Lower lobe of right lung (tissue), 2 donors: ENCODE data around the gene MST1. TPM values are rescaled to one million over a fixed set of nuclear protein-coding genes. Genes with fewer than 3 reads are reported as not detected.
A peak's percentile ranks its signal among the peaks of the same experiment; 100 is the strongest.

Source experiments
- ATAC-seq, 2 donors: fragments of 200-7000 bp; cut with Tn5 transposase; one replicate each; pipeline ENCODE4 v1.9.1; 2020 to 2022; ENCODE audit warnings: mild to moderate bottlenecking in 2 of 2, moderate library complexity in 2 of 2
- DNase-seq: peaks from one replicate; pipeline ENCODE4 v3.0.0-alpha.2; 2020
- H3K27ac ChIP-seq: fragments of 200-600 bp; one replicate; pipeline ENCODE4 v1.8.0; 2022
- H3K27me3 ChIP-seq: fragments of 200-600 bp; one replicate; pipeline ENCODE4 v1.8.0; 2022; ENCODE audit warnings: low read depth
- H3K36me3 ChIP-seq: fragments of 200-600 bp; one replicate; pipeline ENCODE4 v1.8.0; 2022; ENCODE audit warnings: mild to moderate bottlenecking
- H3K4me1 ChIP-seq: fragments of 200-600 bp; one replicate; pipeline ENCODE4 v1.8.0; 2022
- H3K4me3 ChIP-seq: fragments of 200-600 bp; one replicate; pipeline ENCODE4 v1.8.0; 2022; ENCODE audit warnings: mild to moderate bottlenecking
- H3K9me3 ChIP-seq: fragments of 200-600 bp; one replicate; pipeline ENCODE4 v1.8.0; 2022
- intact Hi-C: fragments of 100-400 bp; cut with DNase I; formaldehyde crosslinking; loops from one replicate; pipeline ENCODE4 v1.11.0; 2022
- total RNA-seq: library from RNA; stranded (reverse); fragmentation: NEBNext Ultra II Directional; extraction: Animal tissue kit (Norgen Biotek cat#: 25700); gene quantifications from one replicate; pipeline ENCODE4 v1.2.1, GENCODE V29; 2021
- TF ChIP-seq, protein P1 (sequence below): fragments of 200-600 bp; IDR thresholded peaks from one replicate; pipeline ENCODE4 v1.8.0; 2022; ENCODE audit warnings: antibody characterized with exemption, mild to moderate bottlenecking
- donor health status: DM: no; HTN: yes; CAD: no; lungs with severe emphysema.

Gene MST1
- total RNA-seq, 1 donor from 2014 or later, result 17.5 TPM

DNA sequence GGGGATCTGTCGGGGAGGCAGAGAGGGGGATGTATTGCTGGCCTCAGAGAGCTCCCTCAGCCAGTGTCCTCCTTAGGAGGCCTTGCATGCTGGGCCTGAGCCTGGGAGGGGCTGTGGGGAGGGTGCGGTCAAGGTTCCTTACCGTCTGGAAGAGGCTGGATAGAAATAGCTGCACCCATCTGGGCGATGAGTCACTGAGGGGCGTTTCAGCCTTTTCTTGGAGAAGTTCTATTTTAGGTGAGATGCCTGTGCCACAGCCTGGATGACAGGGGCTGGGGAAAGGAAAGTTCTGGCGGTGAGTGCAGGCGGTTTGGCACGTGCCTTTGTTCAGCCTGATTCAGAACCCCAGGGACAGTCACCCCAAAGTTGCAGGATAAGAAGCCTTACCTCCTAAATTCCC, 50.8 kb downstream of the MST1 start:
- ATAC-seq (no peak), DNase-seq (no peak)
- Histone ChIP-seq H3K36me3 (no peaks in the 10 kb centered on the region), H3K27me3 (no peaks in the 10 kb centered on the region), H3K27ac (no peak overlapping the region), H3K4me3 (no peak overlapping the region), H3K9me3 (no peaks in the 10 kb centered on the region), H3K4me1 (no peaks in the 10 kb centered on the region)
- TF ChIP-seq, protein P1, sequence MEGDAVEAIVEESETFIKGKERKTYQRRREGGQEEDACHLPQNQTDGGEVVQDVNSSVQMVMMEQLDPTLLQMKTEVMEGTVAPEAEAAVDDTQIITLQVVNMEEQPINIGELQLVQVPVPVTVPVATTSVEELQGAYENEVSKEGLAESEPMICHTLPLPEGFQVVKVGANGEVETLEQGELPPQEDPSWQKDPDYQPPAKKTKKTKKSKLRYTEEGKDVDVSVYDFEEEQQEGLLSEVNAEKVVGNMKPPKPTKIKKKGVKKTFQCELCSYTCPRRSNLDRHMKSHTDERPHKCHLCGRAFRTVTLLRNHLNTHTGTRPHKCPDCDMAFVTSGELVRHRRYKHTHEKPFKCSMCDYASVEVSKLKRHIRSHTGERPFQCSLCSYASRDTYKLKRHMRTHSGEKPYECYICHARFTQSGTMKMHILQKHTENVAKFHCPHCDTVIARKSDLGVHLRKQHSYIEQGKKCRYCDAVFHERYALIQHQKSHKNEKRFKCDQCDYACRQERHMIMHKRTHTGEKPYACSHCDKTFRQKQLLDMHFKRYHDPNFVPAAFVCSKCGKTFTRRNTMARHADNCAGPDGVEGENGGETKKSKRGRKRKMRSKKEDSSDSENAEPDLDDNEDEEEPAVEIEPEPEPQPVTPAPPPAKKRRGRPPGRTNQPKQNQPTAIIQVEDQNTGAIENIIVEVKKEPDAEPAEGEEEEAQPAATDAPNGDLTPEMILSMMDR, result no peak
- intact Hi-C loops, result no loop called here

DNA sequence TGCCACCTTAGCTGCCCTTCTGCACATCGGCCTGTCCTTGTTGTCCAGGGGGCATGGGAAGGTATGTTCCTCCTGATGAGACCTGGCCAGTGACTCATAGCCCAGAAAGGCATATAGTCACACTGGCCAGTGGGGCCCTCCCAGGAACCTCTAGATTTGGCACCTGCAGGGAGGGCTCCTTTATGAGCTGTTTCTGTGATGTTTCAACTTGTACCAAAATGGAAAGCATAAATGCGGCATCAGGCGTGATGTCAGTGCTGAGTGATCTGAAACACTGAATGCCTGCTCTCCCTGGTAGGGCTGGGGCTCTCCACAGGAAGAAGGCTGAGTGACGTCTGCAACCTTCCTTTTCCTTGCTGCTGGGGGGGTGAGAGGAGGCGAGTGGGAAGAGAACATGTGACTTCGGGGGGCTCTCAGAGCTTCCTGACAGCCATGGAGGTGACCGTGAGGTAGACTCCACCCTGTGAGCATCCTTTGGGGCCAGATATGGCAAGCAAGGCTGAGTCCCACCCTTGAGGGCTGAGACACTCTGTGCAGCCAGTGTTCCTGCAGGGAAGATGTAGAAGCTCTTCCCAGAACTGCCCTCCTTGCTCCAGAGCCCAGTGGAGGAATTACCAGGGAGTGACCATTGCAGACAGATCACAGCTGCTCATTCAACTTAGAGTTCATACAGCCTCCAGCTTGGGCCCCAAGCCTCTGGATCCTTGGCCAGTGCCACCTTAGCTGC, 52.2 kb downstream of the MST1 start:
- Histone ChIP-seq H3K4me3 (no peak overlapping the region), H3K36me3 (no peaks in the 10 kb centered on the region), H3K4me1 (no peaks in the 10 kb centered on the region), H3K27ac (no peak overlapping the region), H3K9me3 (no peaks in the 10 kb centered on the region), H3K27me3 (no peaks in the 10 kb centered on the region)
- DNase-seq (peak; percentile 14), ATAC-seq (no peak)
- TF ChIP-seq, protein P1, result no peak
- intact Hi-C loops, result no loop called here

DNA sequence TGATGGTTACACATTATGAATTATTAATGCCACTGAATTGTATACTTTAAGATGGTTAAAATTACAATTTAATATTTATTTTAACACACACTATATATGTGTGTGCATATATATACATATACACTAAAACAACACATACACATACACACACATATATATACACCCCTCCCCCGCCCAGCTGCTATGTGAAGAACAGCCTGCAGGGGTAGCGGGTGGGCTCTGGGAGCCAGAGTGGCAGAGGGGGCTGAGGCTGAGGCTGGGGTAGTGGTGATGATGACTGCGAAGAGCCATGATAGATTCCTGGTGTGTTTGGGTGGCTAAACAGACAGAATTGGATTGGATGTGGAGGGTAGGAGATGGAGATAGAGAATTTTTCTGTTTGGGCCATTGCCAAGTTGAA, 54.5 kb downstream of the MST1 start:
- no peaks in the 10 kb centered on the region for H3K4me1 ChIP-seq
- H3K36me3 ChIP-seq, result no peaks in the 10 kb centered on the region
- ATAC-seq, result no peak
- TF ChIP-seq, protein P1, result no peak
- no peak overlapping the region for H3K27ac ChIP-seq
- DNase-seq, result no peak
- no peak overlapping the region for H3K4me3 ChIP-seq
- H3K27me3 ChIP-seq, result no peaks in the 10 kb centered on the region
- H3K9me3 ChIP-seq, result no peaks in the 10 kb centered on the region
- intact Hi-C loops, result no loop called here

Other genes with a start within 250 kb of the MST1 start
- 71.5 TPM for gene DAG1, start 219.2 kb downstream of the MST1 start, total RNA-seq
- gene BSN, start 135.0 kb downstream of the MST1 start, total RNA-seq, result 0.35 TPM
- 83.4 TPM for gene APEH, start 15.1 kb downstream of the MST1 start, total RNA-seq
- 42.9 TPM for gene RNF123, start 83 bp upstream of the MST1 start, total RNA-seq
- not detected for gene AMIGO3, start 30.2 kb upstream of the MST1 start, total RNA-seq
- 27.3 TPM for gene GMPPB, start 34.5 kb upstream of the MST1 start, total RNA-seq
- gene IP6K1, start 97.1 kb upstream of the MST1 start, total RNA-seq, result 37.5 TPM
- 9.6 TPM for gene CDHR4, start 110.4 kb upstream of the MST1 start, total RNA-seq
- 5.3 TPM for gene INKA1, start 113.8 kb upstream of the MST1 start, total RNA-seq
- gene UBA7, start 124.5 kb upstream of the MST1 start, total RNA-seq, result 128 TPM
- gene TRAIP, start 167.1 kb upstream of the MST1 start, total RNA-seq, result 3.0 TPM
- not detected for gene CAMKV, start 180.4 kb upstream of the MST1 start, total RNA-seq
- gene MST1R, start 214.4 kb upstream of the MST1 start, total RNA-seq, result 27.3 TPM
- 9.7 TPM for gene MON1A, start 240.3 kb upstream of the MST1 start, total RNA-seq